Mesodermal cell (in vitro differentiated cells): ENCODE measurements around the gene HNRNPA0. TPM values are rescaled to one million over a fixed set of nuclear protein-coding genes. Genes with fewer than 3 reads are reported as not detected.
"Not testable (repeated sequence)": the region's sequence is repeated elsewhere in the genome, so short reads cannot be mapped to it uniquely, and the experiment has no call there.

Experiments used
- H3K27ac ChIP-seq: 2 replicates; pipeline ENCODE4 v1.7.0; 2013; ENCODE audit warnings: mild to moderate bottlenecking, low read depth, low read length, moderate library complexity; ENCODE audit not compliant: severe bottlenecking
- H3K36me3 ChIP-seq: 2 replicates; pipeline ENCODE4 v1.7.1; 2013; ENCODE audit warnings: mild to moderate bottlenecking, low read length, moderate library complexity; ENCODE audit not compliant: control insufficient read depth, insufficient read depth
- H3K4me1 ChIP-seq: one replicate; pipeline ENCODE4 v1.7.1; 2013; ENCODE audit warnings: mild to moderate bottlenecking, low read length; ENCODE audit not compliant: insufficient read depth, control insufficient read depth, poor library complexity, severe bottlenecking
- H3K4me3 ChIP-seq: 2 replicates; pipeline ENCODE4 v1.7.0; 2013; ENCODE audit warnings: low read length, control low read depth, mild to moderate bottlenecking; ENCODE audit not compliant: insufficient read depth, poor library complexity, severe bottlenecking; ENCODE audit errors: extremely low read depth
- H3K9me3 ChIP-seq: 2 replicates; pipeline ENCODE4 v1.7.1; 2013; ENCODE audit warnings: mild to moderate bottlenecking, low read length, moderate library complexity; ENCODE audit not compliant: control insufficient read depth
- WGBS, 2 experiments: methylation state at CpG; one replicate each; pipeline ENCODE4 v1.1.5; 2013; ENCODE audit warnings: missing lambda C conversion rate in 2 of 2; ENCODE audit not compliant: insufficient coverage in 2 of 2; 5-methylcytosine and 5-hydroxymethylcytosine counted together
- polyA plus RNA-seq, 2 experiments: library from polyadenylated mRNA; stranded (reverse); fragments of 50-300 nt; gene quantifications; one replicate each; pipeline ENCODE4 v1.2.3, GENCODE V29; 2013

Gene HNRNPA0
- polyA plus RNA-seq (2013, experiment 1 of 2): 46.4 TPM
- 42.4 TPM for polyA plus RNA-seq (2013, experiment 2 of 2)

DNA sequence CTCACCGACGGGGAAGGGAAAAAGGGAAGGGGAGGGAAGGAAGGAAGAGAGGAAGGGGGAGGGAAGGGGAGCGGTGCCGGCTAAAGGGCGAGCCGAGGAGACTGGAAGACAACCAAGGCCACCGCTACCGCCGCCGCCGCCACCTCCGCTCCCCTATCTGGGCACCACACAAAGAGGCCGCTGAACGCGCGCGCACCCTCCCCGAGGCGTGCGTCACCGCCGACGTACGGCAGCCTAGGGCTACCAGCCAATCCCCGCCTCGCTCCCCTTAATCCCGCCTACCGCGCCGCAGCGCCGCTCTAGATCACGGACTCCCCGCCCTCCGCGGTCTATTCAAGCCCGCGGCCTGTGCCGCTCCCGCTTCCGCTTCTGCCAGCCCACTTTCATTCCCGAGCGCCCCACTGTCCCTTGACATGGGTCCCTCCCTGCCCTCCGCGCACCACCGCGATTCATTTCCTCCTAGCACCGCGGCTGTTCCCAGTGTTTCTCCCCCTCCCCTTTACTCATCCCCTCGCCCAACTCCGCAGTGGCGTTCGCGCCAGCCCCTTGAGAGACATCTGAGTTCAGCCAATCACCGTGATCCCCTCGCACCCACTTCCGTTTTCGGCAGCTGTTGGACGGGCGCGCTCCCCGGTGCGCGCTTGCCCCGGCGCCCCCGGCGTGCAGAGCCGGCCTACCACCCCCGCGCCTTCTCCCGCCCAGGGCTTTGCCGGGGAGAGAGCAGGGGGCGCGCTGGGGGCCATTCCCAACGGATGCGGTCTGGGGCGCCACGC is at the start of gene HNRNPA0:
Gene HNRNPA0 (minus strand): TSS at position 176 of the 773 bp plus-strand sequence. CDS start 297 bp downstream, outside the sequence.
- 0% methylated on average over 48 to 62 of the region's 79 CpGs for WGBS, 2 experiments
- Histone ChIP-seq H3K27ac (peak within 1 kb of the TSS; percentile 100), H3K4me1 (peaks cover 4% of the 10 kb centered on the region), H3K4me3 (peak within 1 kb of the TSS; percentile 89), H3K36me3 (peaks cover 28% of the 10 kb centered on the region), H3K9me3 (no peaks in the 10 kb centered on the region)

DNA sequence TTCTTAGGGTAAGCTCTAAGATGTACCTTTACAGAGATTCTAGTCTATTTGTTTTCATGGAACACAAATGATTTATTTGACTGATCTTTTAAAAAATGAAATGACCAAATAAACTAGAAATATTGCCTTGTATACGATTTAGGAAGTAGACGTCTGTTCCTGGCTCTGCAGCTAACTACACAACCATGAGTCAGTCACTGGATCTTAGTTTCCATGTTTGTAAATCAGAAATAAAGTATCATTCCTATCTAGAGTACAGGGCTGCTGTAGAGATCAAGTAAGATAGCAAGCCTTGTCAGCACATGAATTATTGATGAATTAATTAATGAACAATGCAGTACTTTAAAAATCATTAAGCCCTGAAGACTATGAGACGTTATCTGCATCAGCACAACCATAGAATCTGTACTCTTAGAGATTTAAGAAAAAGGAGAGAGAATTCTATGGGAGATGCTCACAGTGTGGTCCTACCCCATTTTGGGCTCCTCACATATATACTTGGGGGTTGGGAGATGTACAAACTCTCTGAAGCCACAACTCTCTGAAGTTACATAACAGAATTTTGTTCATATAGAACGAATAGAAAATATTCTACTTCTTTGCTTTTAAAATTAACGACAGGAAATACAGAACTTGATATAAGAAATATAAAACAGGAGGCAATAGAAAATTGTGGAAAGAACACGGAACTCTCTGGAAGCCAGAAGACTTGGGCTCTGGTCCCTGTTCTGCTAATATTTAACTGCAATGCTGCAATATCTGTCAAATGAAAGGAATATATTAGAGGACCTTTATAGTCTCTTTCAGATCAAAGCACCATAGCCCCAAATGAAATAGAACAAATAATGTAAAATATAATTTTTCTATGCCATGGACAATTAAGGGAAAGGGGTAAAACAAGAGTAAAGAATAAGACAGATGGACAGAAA is 48.4 kb upstream of the HNRNPA0 start:
- WGBS, 2 experiments: 100% methylated on average over 1 of the region's 6 CpGs; no CpG with 5 or more reads in 1 of the 2 experiments
- no peak overlapping the region for H3K27ac ChIP-seq
- no peaks in the 10 kb centered on the region for H3K36me3 ChIP-seq
- no peaks in the 10 kb centered on the region for H3K9me3 ChIP-seq
- no peak overlapping the region for H3K4me3 ChIP-seq
- H3K4me1 ChIP-seq: no peaks in the 10 kb centered on the region

DNA sequence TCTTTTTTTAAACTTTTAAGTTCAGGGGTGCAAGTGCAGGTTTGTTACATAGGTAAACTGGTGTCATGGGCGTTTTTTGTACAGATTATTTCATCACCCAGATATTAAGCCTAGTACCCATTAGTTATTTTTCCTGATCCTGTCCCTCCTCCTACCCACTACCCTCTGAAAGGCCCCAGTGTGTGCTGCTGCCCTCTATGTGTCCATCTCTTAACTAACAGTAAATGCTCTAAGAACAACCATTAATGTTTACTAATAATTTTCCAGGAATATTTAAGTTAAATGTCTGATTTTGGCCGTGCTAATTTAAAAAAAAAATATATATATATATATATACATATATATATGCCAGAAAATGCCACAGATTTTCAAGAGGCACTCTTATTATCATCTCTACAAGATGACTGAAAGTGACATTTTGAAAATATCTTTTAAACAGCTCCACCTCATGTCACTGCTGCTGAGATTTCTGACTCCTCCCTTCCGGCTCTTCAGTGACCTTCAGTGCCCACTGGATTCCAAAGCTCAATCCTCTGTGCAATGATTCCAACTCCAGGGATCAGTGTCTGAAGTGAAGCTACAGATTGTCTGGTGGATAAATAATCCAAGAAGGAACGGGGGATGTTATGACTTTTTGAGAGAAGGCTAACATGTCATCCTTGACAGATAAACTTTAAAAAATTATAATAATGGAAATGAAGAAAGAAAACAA is 46.7 kb upstream of the HNRNPA0 start:
- Histone ChIP-seq H3K4me3 (no peak overlapping the region), H3K27ac (no peak overlapping the region), H3K4me1 (no peaks in the 10 kb centered on the region), H3K9me3 (no peaks in the 10 kb centered on the region), H3K36me3 (no peaks in the 10 kb centered on the region)
- 100% methylated on average over 1 of the region's 4 CpGs; no CpG with 5 or more reads in 1 of the 2 experiments for WGBS, 2 experiments

DNA sequence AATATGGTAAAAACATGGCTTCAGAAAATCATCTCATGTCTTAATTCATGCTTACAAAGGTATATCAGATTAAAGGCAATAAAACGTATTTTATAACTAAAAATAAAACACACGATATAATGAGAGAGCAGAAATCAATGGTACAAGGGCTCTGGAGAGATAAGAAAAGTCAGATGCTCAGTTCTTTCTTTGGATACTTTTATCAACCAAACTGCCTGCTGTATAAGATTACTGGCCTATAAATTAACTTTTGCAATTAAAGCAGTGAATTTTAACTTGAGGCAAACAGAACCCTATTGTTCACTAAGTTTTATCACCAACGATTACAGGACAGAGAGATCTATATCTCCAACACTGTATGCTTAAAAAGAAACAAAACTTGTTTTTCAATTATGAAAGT is 42.1 kb upstream of the HNRNPA0 start:
- no peaks in the 10 kb centered on the region for H3K4me1 ChIP-seq
- no peak overlapping the region for H3K4me3 ChIP-seq
- no CpG with 5 or more reads among the region's 3 CpGs for WGBS, 2 experiments

DNA sequence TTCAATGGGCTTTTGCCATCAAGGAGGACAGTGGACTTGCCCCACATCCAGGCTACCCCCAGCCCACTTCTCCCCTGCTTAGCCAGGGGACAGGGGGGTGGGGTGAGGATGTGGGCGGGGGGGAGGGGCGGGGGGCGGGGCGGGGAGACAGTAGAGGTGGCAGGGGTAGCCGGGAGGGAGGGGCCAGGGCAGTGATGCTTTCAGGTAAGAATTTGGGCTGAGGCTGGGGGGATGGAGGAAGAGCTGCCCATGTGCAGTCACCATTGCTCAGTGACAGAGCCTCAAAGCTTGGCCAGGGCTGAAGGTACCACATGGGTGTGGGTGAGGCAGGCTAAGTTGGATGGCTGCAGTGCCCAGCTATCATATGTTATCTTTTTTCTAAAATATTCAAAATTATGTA is 40.7 kb upstream of the HNRNPA0 start:
- Histone ChIP-seq H3K4me3 (no peak overlapping the region), H3K36me3 (no peaks in the 10 kb centered on the region), H3K4me1 (no peaks in the 10 kb centered on the region), H3K9me3 (no peaks in the 10 kb centered on the region), H3K27ac (no peak overlapping the region)
- WGBS, 2 experiments: 83% methylated on average over 1 of the region's 5 CpGs; no CpG with 5 or more reads in 1 of the 2 experiments

More for the DNA sequence above, 42.1 kb upstream of the HNRNPA0 start:
- no peaks in the 10 kb centered on the region for H3K9me3 ChIP-seq
- no peak overlapping the region for H3K27ac ChIP-seq
- H3K36me3 ChIP-seq: no peaks in the 10 kb centered on the region

DNA sequence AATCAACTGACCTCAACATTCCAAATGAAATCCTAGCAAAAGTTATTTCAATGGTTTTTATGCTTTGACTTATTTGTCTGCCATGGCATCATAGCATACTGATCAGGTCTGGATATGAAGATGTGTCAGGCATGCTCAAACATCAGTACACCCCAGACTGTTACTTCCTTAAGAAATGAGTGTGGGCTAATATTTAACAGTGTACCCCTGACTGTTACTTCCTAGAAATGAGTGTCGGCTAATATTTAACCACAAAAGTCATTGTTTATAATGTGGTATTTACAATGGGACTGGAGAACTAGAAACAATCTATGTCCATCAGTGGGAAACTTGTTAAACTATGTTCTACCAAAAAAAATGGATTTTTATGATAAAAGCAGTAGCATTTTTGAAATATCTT is 38.1 kb upstream of the HNRNPA0 start:
- WGBS, 2 experiments: no CpG with 5 or more reads among the region's 1 CpG
- no peak overlapping the region for H3K27ac ChIP-seq

DNA sequence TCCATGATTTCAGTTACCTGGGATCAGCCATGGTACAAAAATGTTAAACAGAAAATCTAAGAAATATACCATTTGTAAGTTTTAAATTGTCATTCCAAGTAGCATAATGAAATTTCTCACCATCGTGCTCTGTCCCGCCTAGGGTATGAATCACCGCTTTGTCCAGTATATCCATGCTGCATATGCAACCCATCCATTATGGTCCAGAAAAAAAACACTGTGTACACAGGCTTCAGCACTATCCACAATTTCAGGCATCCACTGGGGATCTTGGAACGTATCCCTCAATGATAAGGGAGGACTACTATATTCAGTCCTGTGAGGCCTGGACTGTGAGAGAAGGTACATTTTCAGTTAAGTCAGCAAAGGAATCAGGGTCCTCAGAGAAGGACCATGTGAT is 37.6 kb upstream of the HNRNPA0 start:
- Histone ChIP-seq H3K9me3 (no peaks in the 10 kb centered on the region), H3K4me1 (no peaks in the 10 kb centered on the region), H3K4me3 (no peak overlapping the region), H3K27ac (no peak overlapping the region), H3K36me3 (no peaks in the 10 kb centered on the region)
- 86 to 100% methylated on average over 3 to 4 of the region's 4 CpGs for WGBS, 2 experiments

More for the DNA sequence above, 38.1 kb upstream of the HNRNPA0 start:
- Histone ChIP-seq H3K4me1 (no peaks in the 10 kb centered on the region), H3K36me3 (no peaks in the 10 kb centered on the region), H3K9me3 (no peaks in the 10 kb centered on the region), H3K4me3 (no peak overlapping the region)

DNA sequence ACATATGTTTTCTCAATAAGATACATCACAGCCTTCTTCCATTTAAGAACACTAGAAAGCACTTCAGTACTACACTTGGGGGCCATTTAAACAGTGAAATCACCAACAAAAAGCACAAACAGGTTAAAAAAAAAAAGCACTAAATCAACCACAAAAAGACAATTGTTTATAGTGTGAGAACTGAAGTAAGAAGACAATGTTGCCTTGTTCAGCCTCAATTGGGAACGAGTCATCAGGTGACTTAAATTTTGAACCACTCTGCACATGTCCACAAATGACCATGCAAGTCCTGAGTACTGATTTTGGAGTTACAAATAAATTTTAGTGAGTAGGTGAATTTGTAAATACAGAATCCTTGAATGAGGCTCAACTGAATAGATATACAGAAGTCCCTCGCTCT is 37.2 kb upstream of the HNRNPA0 start:
- WGBS, 2 experiments: 100% methylated on average over 1 of the region's 2 CpGs; no CpG with 5 or more reads in 1 of the 2 experiments
- no peaks in the 10 kb centered on the region for H3K36me3 ChIP-seq
- no peaks in the 10 kb centered on the region for H3K9me3 ChIP-seq
- no peak overlapping the region for H3K27ac ChIP-seq
- H3K4me1 ChIP-seq: no peaks in the 10 kb centered on the region
- no peak overlapping the region for H3K4me3 ChIP-seq

DNA sequence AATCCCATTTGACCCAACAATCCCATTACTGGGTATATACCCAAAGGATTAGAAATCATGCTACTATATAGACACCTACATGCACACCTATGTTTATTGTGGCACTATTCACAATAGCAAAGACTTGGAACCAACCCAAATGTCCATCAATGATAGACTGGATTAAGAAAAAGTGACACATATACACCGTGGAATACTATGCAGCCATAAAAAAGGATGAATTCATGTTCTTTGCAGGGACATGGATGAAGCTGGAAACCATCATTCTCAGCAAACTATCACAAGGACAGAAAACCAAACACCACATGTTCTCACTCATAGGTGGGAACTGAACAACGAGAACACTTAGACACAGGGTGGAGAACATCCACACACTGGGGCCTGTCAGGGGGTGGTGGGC is 34.4 kb upstream of the HNRNPA0 start:
- not testable (repeated sequence) for H3K4me3 ChIP-seq, H3K36me3 ChIP-seq, H3K9me3 ChIP-seq, H3K27ac ChIP-seq, H3K4me1 ChIP-seq
- whole genome bisulfite sequencing, 2 experiments: no CpG with 5 or more reads among the region's 2 CpGs

DNA sequence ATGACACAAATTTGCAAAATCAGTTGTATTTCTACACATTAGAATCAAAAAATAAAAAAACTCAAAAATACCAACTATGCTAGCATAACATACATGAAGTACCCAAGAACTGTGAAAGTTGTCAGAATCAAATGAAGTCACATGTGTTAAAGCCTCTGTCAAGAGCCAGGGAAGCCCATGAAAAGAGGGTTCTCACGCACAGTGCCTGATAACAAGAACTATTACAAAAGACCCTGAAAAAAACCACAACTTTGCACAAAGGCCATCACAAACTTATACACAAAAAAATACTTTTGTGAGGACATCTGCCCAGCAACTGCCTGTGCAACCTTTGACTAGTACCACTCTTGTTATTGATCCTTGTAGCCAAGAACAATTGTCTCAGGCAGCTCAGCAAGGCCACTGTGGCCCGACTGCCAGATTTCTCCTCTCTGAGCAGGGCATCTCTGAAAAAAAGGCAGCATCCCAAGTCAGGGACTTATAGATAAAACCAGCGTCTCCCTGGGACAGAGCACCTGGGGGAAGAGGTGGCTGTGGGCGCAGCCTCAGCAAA is 28.9 kb upstream of the HNRNPA0 start:
- Histone ChIP-seq H3K27ac (no peak overlapping the region), H3K4me1 (no peaks in the 10 kb centered on the region), H3K9me3 (no peaks in the 10 kb centered on the region), H3K4me3 (no peak overlapping the region), H3K36me3 (no peaks in the 10 kb centered on the region)
- WGBS, 2 experiments: 78 to 97% methylated on average over 3 to 4 of the region's 4 CpGs
